Right kidney (tissue), 1 donor: ENCODE measurements around the gene MYL5.
"Not testable (repeated sequence)": the region's sequence is repeated elsewhere in the genome, so short reads cannot be mapped to it uniquely, and the experiment has no call there.

ENCODE experiments used
- DNase-seq: peaks from one replicate; pipeline ENCODE4 v3.0.0-alpha.2; 2016

Gene MYL5

GRCh38 chr4:686413-687040 lies 12.2 kb downstream of the MYL5 start:
- no peak for DNase-seq

- no peak for DNase-seq
Observed at GRCh38 chr4:687048-687970, 13.0 kb downstream of the MYL5 start.

- peak; percentile 44 for DNase-seq
Observed at GRCh38 chr4:687971-688853, 13.9 kb downstream of the MYL5 start.

GRCh38 chr4:688854-689681 lies 14.7 kb downstream of the MYL5 start, which contains the start of gene SLC49A3:
TSS of gene SLC49A3 (minus strand) at chr4:689151. CDS start at chr4:689127, 24 bp downstream.
- peak; percentile 61 for DNase-seq

GRCh38 chr4:689723-690122 lies 15.4 kb downstream of the MYL5 start:
- no peak for DNase-seq

- DNase-seq: no peak
Observed at GRCh38 chr4:692771-693554, 18.6 kb downstream of the MYL5 start.

- not testable (repeated sequence) for DNase-seq
Observed at GRCh38 chr4:694341-694940, 20.1 kb downstream of the MYL5 start.

GRCh38 chr4:699816-700580 lies 25.7 kb downstream of the MYL5 start:
- DNase-seq: no peak

GRCh38 chr4:700587-701264 lies 26.4 kb downstream of the MYL5 start:
- no peak for DNase-seq

GRCh38 chr4:702618-703048 lies 28.3 kb downstream of the MYL5 start:
- DNase-seq: no peak

- DNase-seq: no peak
Observed at GRCh38 chr4:703336-704197, 29.2 kb downstream of the MYL5 start.

GRCh38 chr4:704198-704891 lies 30.0 kb downstream of the MYL5 start:
- no peak for DNase-seq

GRCh38 chr4:704971-705277 lies 30.6 kb downstream of the MYL5 start:
- DNase-seq: no peak

- peak; percentile 93 for DNase-seq
Observed at GRCh38 chr4:705278-706082, 31.1 kb downstream of the MYL5 start, which contains the start of gene PCGF3. TSS of gene PCGF3 (plus strand) at chr4:705832. CDS start at chr4:733681, 27,849 bp downstream.

GRCh38 chr4:706083-706633 lies 31.8 kb downstream of the MYL5 start:
- not testable (repeated sequence) for DNase-seq
